GM12873 (cell line): ENCODE data around the gene KRT80.

Source experiments
- TF ChIP-seq, protein P1 (sequence below): IDR thresholded peaks from 2 replicates; pipeline ENCODE4 v1.5.1; 2012; ENCODE audit warnings: low read depth, mild to moderate bottlenecking, moderate library complexity, low read length, control low read depth; ENCODE audit not compliant: insufficient read depth; ENCODE audit errors: missing control alignments

The KRT80 gene

DNA sequence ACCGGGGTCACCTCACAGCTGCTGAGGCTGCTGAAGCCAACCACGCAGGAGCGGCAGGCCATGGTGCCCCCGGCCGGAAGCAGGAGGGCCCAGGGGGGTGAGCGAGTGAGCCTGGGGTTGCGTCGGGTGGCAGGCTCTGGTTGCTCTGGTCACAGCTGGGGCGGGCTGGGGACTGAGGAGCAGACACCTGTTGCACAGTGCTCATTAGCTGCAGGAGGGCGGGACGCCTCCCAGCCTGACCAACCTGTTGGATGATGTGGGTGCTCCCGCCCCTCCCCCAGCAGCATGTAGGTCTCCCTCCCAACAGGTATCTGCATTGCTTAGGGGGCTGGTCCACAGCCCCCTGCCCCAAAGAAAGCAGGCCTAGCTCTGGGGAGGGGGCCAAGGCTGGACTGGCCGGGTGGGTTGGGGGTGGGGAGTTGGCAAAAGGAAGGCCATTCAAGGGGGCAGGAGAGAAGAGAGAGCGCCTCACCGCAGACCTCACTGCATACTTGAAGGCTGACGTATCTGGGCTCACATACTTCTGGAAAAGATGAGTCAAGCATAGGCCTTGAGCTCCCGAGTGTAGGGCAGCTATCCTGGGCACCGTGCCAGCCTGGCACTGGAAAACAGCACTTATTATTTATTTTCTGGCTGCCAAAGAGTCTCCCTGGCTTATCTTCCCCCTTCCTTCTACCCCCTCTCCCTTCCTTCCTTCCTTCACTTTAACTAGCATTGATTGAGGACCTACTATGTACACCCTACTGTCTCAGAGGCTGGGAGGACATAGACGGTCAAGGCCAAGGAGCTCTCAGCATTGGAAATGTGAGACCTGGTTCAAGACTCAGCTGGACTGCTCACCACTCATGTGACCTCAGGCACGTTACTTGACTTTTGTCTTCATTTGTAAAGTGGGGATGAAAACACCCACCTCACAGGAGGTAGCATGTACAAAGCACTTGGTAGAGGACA, at the start of gene KRT80:
Gene KRT80, minus strand, starts transcription at position 174 of the 951 bp plus-strand sequence. Its CDS starts 112 bp downstream, at position 62.
- TF ChIP-seq, protein P1, sequence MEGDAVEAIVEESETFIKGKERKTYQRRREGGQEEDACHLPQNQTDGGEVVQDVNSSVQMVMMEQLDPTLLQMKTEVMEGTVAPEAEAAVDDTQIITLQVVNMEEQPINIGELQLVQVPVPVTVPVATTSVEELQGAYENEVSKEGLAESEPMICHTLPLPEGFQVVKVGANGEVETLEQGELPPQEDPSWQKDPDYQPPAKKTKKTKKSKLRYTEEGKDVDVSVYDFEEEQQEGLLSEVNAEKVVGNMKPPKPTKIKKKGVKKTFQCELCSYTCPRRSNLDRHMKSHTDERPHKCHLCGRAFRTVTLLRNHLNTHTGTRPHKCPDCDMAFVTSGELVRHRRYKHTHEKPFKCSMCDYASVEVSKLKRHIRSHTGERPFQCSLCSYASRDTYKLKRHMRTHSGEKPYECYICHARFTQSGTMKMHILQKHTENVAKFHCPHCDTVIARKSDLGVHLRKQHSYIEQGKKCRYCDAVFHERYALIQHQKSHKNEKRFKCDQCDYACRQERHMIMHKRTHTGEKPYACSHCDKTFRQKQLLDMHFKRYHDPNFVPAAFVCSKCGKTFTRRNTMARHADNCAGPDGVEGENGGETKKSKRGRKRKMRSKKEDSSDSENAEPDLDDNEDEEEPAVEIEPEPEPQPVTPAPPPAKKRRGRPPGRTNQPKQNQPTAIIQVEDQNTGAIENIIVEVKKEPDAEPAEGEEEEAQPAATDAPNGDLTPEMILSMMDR: no peak

DNA sequence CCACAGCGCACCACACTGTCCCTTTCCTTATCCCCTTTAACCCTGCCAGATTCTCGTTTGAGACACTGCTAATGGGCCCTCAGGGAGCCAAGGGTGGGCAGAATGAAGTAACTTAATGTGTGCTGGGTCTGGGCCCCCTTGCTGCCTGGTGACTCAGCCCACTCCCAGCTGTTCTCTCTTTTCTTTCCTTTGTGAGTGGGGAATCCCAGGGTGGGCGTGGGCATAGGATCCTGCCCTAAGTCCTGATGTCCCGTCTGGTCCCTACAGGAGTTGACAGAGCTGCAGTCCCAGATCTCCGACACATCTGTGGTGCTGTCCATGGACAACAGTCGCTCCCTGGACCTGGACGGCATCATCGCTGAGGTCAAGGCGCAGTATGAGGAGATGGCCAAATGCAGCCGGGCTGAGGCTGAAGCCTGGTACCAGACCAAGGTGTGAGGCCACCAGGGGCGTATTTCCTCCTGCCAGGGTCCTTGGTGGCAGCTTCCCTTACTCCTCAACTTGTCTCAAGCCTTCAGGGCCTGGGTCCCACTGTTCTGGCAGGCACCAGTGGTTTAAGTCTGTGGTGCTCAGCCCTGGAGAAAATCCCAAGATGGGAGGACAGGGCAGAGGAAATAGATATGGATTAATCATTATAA, 49.5 kb upstream of the KRT80 start:
- TF ChIP-seq, protein P1: peak; percentile 28

DNA sequence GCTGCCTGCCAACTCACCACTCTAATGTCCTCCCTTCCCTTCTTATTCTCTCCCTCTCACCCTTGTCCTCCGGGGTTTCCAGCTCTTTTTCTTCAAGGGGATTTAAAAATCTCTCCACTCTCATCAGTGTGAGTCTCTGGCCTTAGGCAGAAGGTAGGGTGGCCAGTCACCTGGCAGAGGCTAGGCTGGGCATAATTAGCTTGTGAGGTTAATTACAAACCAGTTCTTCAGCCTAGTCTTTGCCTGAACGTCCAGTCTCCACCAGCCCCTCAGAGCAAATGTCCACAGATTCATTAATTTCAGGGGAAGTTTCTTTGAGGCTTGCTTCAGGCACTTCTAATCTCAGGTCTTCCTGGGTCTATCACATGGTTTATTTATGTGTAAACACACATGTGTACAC, 48.0 kb upstream of the KRT80 start:
- TF ChIP-seq, protein P1: no peak

DNA sequence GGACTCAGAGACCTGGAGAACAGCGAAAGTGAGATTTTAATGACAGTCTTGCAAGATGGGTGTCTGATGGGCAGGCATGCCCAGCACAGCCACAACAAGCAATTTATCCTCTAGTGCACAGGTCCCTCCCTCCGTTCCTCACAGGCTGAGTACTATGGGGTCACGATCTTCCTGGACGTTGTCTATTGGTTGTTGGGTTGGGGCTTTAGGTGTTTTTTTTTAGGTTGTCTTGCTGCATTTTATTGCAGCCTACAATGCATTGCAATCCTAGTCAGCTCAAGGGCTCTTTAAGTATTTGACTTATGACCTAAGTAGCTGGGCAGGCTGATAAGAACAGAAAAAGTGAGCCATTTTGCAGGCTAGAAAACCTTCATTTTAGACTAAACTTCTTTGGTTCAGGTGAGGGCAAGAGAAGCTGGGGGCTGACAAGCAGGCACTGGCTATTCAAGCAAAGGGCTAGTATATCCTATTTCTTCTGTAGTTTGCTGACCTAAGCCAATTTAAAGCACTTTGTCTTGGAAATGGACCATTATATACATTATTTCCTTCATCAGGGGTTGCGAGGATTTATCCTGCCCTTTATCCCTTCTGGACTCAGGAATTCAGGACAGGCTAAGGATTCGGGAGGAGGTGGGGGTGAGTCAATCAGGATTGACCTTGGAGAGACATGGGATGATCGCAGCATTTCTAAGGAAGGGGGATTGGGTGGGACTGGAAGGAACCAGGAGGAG, 47.3 kb upstream of the KRT80 start:
- TF ChIP-seq, protein P1: no peak

DNA sequence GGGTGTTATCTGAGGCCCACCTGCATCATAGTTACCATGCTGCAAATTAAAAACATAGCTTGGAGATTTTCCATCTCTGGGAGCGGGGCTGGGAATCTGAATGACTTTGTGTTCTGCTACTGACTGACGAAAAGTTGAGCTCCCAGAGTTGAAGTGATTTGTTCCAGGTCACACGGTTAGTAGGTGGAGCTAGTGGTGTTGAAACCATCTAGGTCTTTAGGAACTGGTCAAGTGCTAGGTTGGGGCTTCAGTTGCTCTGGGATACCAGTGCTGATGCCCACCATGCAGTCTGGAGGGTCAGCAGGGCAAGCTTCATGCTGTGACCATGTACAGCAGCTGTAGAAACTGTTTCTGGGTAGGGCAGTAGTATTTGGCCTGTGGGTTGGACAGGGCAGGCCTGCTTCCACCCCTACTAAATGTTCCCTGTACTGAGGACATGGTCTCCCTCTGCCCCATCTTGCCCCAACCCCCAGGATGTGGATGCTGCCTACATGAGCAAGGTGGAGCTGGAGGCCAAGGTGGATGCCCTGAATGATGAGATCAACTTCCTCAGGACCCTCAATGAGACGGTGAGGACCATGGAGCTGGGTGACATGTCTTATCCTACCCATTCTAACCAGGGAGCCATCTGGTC, 46.5 kb upstream of the KRT80 start:
- TF ChIP-seq, protein P1: no peak

DNA sequence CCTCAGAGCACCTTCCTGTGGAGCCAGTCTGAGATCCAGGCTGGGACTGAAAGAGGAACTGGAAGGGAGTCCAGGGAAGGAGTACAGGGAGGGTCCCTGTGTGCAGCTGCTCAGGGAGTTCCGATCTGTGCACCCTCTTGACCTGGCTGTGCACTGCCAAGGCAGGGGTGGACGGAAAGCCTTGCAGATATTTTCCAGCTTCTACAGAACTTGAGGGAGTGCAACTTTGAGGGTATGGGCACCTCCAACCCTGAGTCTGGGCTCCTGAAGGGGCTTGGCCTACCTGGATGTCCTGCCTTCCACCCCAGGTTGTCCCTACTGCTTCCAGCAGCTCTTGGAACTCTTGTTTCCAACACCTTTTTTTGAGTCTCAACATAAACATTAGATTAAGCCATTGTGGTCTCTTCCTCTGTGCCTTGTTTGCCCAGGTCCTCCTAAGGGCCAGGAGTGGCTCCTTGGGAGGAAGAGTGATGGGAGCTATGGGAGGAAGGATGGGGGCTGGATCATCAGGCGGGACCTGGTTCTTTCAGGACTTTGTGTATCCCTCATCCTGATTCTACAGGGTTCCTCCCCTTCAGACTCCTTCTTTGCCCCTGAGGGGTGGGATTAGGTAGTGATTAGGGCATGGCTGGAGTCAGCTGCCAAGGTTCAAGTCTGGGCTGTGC, 44.7 kb upstream of the KRT80 start:
- TF ChIP-seq, protein P1: no peak
